Breast epithelium (tissue), 3 donors: ENCODE data around the gene MAPK8.

Experiments
- CTCF ChIP-seq, 3 donors: fragments of 450-650 bp; IDR thresholded peaks; one replicate each; pipeline ENCODE4 v1.5.1; 2016 to 2017; ENCODE audit warnings: antibody characterized with exemption in 3 of 3, mild to moderate bottlenecking in 3 of 3, moderate library complexity in 3 of 3
- POLR2A ChIP-seq: fragments of 450-650 bp; IDR thresholded peaks from one replicate; pipeline ENCODE4 v1.6.1; 2016; ENCODE audit warnings: antibody characterized with exemption, mild to moderate bottlenecking, moderate library complexity
- POLR2AphosphoS5 ChIP-seq, 3 donors: sonication (generic); formaldehyde crosslinking; IDR thresholded peaks; one replicate each; pipeline ENCODE4 v1.6.1; 2017; ENCODE audit warnings: antibody characterized with exemption in 3 of 3

DNA sequence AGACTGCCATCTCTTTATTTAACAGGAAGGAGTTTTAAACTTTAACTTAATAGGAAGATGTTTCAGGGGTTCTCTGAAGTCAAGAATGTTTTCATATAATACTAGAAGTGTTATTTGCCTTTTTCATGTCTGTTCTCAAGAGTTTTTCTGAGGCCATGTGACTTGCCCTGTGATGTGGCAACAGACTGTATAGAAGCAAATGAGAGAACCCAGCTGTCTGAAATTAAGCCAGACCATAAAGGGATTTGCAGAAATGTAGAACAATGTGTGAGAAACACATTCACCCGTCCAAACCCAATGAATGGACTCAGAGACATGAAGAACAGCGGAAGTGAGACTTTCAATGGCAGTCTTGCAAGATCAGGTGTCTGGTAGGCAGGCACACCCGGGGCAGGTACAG is 23.8 kb downstream of the MAPK8 start:
- TF ChIP-seq POLR2AphosphoS5 (IDR thresholded peaks at IDR 0.05): no peak
- TF ChIP-seq CTCF (IDR thresholded peaks at IDR 0.05): no peak
- no peak for TF ChIP-seq POLR2A
